Anterior cingulate cortex (tissue), 58 donors: Measurements from ENCODE around the gene TSSC4.

Experiments used
- DNase-seq, 58 donors: peaks; one replicate each; lab custom pipeline; 2025; lab: John Stamatoyannopoulos, UW

Gene TSSC4

DNA sequence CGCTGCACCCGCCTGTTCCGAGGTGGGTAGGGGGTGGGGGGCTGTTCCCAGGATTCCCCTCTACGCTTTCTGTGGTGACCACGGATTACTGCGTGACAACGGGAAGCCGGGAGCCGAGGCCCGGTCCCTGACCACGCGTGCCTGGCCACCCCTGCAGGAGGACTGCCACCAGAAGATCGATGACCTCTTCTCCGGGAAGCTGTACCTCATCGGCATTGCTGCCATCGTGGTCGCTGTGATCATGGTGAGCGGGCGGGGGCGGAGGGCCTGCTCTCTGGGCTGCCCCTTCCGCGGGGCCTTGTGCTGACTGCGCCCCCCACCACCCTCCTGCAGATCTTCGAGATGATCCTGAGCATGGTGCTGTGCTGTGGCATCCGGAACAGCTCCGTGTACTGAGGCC lies 4.1 kb upstream of the TSSC4 start:
- no peak for DNase-seq

- no peak for DNase-seq
Observed at GRCh38 chr11:2397005-2397404, 3.5 kb upstream of the TSSC4 start.

DNA sequence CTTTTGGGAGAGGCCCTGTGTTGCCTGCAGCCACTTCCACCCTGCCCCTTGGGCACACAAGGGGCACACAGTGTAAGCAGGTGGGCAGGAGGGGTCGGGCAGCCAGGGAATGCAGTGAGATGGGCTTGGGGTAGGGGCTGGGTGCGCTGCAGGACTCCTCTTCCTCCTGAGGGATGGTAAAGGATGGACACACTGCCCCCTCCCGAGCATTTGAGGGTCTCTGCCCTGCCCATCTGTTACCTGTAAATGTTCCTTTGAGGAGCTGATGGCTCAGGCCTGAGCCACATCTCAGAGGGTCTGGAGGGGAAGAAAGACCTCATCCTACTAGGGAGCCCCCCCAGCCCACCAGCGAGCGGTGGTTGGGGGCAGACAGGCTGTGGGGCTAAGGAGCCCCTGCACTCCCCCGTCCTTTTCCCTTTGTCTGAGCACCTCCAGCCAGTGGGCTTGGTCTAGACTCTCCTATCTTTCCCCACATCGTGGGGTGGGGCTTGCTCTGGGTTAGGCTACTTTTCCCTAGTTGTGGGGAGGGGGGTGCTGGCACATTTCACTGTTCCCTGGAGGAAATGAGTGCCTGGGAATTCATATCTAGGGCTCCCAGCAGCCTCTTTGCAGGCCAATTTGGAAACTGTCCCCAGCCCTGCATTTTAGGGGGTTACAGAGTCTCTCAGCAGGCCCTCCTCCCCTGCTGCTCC lies 1.7 kb upstream of the TSSC4 start:
- DNase-seq: no peak

DNA sequence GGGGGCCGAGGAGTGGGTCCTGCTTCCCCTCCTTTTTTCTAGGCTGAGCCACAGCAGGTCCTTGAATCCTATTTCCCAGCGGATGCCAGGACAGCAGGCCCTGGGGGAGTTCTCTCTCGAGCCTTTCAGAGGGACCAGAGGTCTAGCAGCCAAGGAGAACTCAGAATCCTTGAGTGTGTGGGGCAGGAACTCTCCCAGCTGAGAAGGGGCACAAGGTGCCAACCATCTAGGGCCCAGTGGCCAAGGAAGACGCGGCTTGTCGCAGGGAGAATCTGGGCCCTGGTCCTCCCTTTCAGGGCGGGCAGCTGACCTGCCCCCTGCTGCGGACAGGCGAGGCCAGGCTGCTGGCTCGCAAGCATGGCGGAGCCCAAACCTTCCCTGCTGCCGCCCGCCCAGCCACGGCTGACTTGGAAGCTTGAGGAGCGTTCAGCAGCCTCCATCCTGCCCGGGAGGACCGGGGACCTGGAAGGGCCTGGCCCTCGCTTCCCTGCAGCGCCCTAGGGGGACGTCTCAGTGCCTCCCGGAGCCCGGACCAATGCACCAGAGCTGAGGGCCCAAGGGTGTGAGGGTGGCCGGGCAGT lies 972 bp upstream of the TSSC4 start:
- peak in 19 of 58 donors; percentile 45 to 79 (median 61) for DNase-seq

- peak in 3 of 58 donors; percentile 59 to 78 (median 63) for DNase-seq
Observed at GRCh38 chr11:2400762-2401435, 349 bp downstream of the TSSC4 start.

DNA sequence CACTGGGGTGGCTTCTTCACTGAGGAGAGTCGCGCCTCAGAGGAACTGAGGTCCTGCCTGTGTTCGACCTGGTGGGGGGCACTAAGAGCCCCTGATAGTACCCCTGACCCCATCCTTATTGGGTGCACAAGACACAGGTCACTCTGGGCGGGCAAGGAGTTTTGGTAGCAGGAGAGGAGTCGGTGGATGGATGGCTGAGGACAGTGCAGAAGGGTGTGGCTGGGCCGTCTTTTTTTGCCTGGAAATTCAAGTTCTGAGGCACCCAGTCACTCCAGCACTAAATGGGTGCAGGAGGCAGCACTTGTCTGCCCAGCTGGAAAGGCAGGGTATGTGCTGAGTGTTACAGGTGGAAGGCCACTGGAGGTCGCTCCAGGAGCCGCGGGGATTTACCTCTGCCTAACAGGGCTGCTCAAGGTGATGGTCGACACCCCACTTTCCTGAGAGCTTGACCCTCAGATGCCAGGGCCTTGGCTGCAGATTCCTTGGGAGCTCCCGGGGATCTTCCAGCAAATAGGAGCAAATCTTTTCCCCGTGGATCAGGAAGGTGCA lies 960 bp downstream of the TSSC4 start:
- no peak for DNase-seq

- DNase-seq: no peak
Observed at GRCh38 chr11:2402106-2402505, 1.6 kb downstream of the TSSC4 start.

- no peak for DNase-seq
Observed at GRCh38 chr11:2402890-2403645, 2.5 kb downstream of the TSSC4 start.

GRCh38 chr11:2404735-2405196 lies 4.2 kb downstream of the TSSC4 start:
- no peak for DNase-seq

DNA sequence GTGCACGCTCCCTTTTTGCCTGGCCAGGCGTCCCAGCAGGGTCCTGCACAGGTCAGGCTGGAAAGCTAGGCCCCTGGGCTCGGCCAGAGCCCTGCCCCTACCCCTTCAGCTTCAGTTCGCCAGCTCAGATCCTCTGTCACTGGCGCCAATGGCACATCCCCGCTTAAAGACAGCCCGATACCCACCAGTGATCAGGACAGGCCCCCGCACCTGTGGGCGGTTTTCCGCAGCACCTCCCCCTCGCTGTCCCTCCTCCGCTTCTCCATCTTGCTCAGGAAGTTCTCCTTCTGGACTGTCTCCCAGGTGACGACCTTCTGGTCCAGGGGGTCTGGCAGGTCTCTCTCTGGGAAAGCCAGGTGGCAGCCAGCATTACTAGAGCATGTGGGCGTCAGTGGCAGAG lies 5.9 kb downstream of the TSSC4 start:
- no peak for DNase-seq

- no peak for DNase-seq
Observed at GRCh38 chr11:2406878-2407410, 6.4 kb downstream of the TSSC4 start.

DNA sequence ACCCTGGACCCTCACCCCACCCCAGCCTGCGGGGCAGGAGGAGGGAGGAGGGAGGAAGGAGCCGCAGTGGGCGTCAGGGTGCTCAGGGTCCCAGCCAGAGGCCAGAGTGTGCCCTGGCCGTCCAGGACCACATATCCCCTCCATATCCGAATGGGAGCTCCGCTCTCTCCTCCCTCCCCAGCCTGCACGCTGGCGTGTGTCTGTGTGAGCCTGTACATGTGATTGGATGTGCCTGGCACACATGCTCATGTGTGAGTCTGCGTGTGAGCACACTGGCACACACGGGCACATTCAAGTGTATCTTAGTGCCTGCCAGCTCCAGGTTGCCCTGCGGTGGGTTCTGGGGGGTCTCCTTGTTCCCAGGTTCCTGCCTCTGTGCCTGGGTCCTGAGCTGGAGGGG lies 8.1 kb downstream of the TSSC4 start:
- DNase-seq: no peak

DNA sequence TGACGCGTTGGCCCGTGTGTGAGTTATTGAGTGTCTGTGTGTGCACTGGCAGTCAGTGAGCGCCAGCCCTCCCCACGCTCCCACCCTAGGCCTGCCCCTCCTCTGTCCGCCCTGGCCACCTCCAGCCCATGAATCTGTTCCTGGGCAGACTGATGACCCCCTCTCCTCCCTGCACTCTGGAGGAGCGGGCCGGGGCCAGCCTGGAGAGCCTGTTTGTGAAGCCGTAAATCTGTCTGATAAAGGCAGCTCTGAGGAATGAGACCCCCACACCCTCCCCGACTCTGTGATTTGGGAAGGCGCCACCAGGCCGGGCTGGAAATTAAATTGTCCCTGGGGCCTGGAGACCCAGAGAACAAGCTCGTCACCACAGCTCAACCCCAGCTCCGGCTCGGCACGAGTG lies 8.6 kb downstream of the TSSC4 start:
- DNase-seq: no peak

GRCh38 chr11:2409611-2410468 lies 9.3 kb downstream of the TSSC4 start:
- no peak for DNase-seq

DNA sequence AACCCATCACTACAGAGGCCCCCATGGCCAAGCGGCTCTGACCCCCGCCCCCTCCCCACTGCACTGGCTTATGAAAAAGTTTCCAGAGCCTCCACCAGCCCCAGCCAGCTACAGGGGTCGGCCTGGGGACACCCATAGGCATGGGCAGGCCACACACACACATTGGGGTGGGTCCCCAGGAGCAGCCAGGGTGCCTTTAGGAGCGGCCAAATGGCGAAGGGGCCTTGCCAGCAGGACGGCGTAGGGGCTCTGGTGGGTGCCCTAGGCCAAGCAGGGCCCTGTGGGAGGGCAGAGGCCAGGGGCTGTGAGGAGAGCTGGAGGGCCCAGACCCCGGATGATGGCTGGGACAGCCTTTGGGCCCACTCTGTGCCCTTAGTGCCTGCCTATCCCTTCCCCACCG lies 10.1 kb downstream of the TSSC4 start:
- DNase-seq: no peak

DNA sequence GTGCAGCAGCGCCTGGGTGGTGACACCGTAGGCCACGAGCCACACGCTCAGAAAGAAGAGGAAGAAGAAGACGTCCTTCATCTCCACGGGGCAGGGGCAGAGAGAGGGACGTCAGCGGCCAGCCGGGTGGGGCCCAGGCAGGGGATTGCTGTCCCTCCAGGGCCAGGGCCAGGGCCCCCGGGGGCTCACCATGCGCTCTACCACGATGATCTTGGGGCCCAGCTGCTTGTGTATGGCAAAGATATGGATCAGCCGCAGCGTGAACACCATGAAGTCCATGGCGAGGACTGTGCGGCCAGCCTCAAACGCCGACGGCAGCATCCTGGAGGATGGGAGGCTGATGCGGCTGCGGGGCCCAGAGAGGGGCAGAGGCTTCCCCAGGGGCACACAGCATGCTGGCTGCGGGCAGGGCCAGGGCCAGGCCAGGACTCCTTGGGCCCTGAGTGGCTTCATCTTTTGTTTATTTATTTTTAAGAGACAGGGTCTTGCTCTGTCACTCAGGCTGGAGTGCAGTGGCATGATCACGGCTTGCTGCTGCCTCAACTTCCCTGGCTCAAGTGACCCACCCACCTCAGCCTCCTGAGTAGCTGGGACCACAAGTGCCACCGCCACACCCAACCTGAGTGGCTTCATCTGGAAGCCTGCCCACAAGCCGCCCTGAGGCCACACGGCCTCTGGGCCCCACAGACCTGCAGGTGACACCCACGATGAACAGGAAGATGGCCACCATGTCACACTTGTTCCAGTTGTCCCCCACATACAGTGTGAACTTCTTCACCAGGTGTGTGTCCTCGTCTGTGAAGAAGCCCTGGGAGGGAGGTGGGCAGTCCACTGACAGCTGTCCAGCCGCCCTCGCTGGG lies 11.1 kb downstream of the TSSC4 start:
- no peak for DNase-seq

GRCh38 chr11:2412323-2412722 lies 11.8 kb downstream of the TSSC4 start:
- DNase-seq: no peak

DNA sequence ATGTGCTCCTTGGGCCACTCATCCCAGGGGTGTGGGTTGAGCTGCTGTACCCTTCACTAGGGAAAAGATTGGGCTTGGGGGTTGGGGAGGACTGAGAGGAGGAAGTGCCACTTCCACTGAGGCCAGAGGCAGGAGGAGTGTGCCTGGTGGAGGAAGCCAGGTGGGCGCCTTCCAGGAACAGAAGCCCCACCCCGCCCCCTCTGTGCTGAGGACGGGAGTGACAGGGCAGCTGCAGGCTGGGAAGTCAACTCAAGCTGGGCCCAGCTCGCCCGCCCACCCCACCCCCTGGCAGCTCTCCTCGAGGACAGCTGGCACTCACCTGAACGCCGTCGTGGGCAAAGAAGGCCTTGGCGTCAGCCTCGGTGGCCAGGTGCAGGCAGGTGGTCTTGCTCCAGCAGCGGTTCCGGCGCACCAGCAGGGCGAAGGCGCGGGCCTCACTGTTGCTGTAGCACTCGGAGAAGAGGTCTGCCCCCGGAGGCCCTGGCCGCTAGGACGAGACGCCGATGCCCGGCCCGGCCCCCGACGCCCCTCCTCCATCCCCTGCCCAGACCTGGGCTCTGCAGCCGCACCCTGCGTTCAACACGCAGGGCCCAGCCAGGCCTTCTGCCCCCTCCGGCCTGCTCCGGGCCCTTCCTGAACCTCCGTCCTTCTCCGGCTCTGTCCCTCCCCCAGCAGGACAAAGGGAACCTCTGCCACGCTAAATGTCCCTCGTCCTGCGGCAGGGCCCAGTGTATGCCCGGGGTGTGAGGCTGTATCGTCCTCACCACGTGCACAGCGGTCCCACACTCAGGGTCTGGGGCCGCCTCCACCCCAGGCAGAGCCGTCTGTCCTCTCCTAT lies 13.4 kb downstream of the TSSC4 start:
- no peak for DNase-seq
